Measurements from ENCODE around the gene SPEN. TPM values are rescaled to one million over a fixed set of nuclear protein-coding genes. Genes with fewer than 3 reads are reported as not detected.
"Not testable (repeated sequence)": the region's sequence is repeated elsewhere in the genome, so short reads cannot be mapped to it uniquely, and the experiment has no call there.

The SPEN gene
- total and polyA plus RNA-seq, 4 donors, result 10.7 to 82.3 (median 36.8) TPM

- ATAC-seq (ENCODE audit: insufficient read depth, low FRiP score) (no peak), DNase-seq (no peak)
- no peak overlapping the region for H3K27ac ChIP-seq (ENCODE audit: low read depth in 1 of 2, low read length in 1 of 2)
- 85 to 91% methylated on average over 2 of the region's 2 CpGs for WGBS, 2 donors
- H3K4me1 ChIP-seq (ENCODE audit: control insufficient read depth in 5 of 5, insufficient read depth in 5 of 5, low read length in 5 of 5), result no peaks in the 10 kb centered on the region
- no peaks in the 10 kb centered on the region for H3K9me3 ChIP-seq (ENCODE audit: control insufficient read depth in 4 of 4, insufficient read depth in 3 of 4, low read length in 3 of 4)
- no peak overlapping the region for H3K4me3 ChIP-seq
- peaks cover 21 to 53% (median 37%) of the 10 kb centered on the region in 4 donors for H3K36me3 ChIP-seq (ENCODE audit: control insufficient read depth in 4 of 4, insufficient read depth in 4 of 4, low read length in 4 of 4)
- no peak for TF ChIP-seq CTCF (IDR thresholded peaks at IDR 0.05; ENCODE audit: control extremely low read depth, extremely low read depth)
- no peak overlapping the region for H3K9ac ChIP-seq (ENCODE audit: insufficient read depth in 1 of 2, low read length in 2 of 2)
- H3K27me3 ChIP-seq (ENCODE audit: control insufficient read depth in 3 of 3, insufficient read depth in 3 of 3, low read length in 2 of 3), result no peaks in the 10 kb centered on the region
Measured at GRCh38 chr1:15923241-15923640, 75.7 kb downstream of the SPEN start.

DNA sequence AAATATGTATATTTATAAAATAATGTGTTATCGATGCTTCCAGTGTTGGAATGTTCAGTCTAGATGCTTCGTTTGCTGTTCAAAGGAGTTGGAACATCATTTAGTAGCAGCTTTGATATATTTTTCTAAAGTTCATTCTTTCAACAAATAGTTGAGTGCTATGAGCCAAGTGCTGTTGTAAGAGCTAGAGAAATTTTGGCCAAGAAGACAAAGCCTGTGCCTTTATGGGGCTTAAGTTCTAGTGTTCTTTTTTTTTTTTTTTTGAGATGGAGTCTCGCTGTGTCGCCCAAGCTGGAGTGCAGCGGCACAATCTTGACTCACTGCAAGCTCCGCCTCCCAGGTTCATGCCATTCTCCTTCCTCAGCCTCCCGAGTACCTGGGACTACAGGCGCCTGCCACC, 78.9 kb downstream of the SPEN start:
- peaks cover 36 to 66% (median 54%) of the 10 kb centered on the region in 4 donors for H3K36me3 ChIP-seq (ENCODE audit: control insufficient read depth in 4 of 4, insufficient read depth in 4 of 4, low read length in 4 of 4)
- not testable (repeated sequence) for H3K27ac ChIP-seq (ENCODE audit: low read depth in 1 of 2, low read length in 1 of 2); H3K9me3 ChIP-seq (ENCODE audit: control insufficient read depth in 4 of 4, insufficient read depth in 3 of 4, low read length in 3 of 4); ATAC-seq (ENCODE audit: insufficient read depth, low FRiP score); H3K9ac ChIP-seq (ENCODE audit: insufficient read depth in 1 of 2, low read length in 2 of 2); H3K4me1 ChIP-seq (ENCODE audit: control insufficient read depth in 5 of 5, insufficient read depth in 5 of 5, low read length in 5 of 5); H3K4me3 ChIP-seq; H3K27me3 ChIP-seq (ENCODE audit: control insufficient read depth in 3 of 3, insufficient read depth in 3 of 3, low read length in 2 of 3)
- DNase-seq, result peak in 2 of 3 donors; percentile 37 to 72
- WGBS, 2 donors, result 90 to 94% methylated on average over 8 of the region's 8 CpGs

- 97% methylated on average over 17 of the region's 17 CpGs for WGBS, 2 donors
- no peaks in the 10 kb centered on the region for H3K9me3 ChIP-seq (ENCODE audit: control insufficient read depth in 4 of 4, insufficient read depth in 3 of 4, low read length in 3 of 4)
- H3K9ac ChIP-seq (ENCODE audit: insufficient read depth in 1 of 2, low read length in 2 of 2), result no peak overlapping the region
- H3K4me1 ChIP-seq (ENCODE audit: control insufficient read depth in 5 of 5, insufficient read depth in 5 of 5, low read length in 5 of 5), result no peaks in the 10 kb centered on the region
- TF ChIP-seq CTCF (IDR thresholded peaks at IDR 0.05; ENCODE audit: control extremely low read depth, extremely low read depth), result no peak
- peaks cover 43 to 63% (median 57%) of the 10 kb centered on the region in 4 donors for H3K36me3 ChIP-seq (ENCODE audit: control insufficient read depth in 4 of 4, insufficient read depth in 4 of 4, low read length in 4 of 4)
- H3K4me3 ChIP-seq, result no peak overlapping the region
- H3K27ac ChIP-seq (ENCODE audit: low read depth in 1 of 2, low read length in 1 of 2), result no peak overlapping the region
- ATAC-seq (ENCODE audit: insufficient read depth, low FRiP score) (no peak), DNase-seq (no peak)
- H3K27me3 ChIP-seq (ENCODE audit: control insufficient read depth in 3 of 3, insufficient read depth in 3 of 3, low read length in 2 of 3), result no peaks in the 10 kb centered on the region
Measured at GRCh38 chr1:15928971-15929965, 81.8 kb downstream of the SPEN start.

DNA sequence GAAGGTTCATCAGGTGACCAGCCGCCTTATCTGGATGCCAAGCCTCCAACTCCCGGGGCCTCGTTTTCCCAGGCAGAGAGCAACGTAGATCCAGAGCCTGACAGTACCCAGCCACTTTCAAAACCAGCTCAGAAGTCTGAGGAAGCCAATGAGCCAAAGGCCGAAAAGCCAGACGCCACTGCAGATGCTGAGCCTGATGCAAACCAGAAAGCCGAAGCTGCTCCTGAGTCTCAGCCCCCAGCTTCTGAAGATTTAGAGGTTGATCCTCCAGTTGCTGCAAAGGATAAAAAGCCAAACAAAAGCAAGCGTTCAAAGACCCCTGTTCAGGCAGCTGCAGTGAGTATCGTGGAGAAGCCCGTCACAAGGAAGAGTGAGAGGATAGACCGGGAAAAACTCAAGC, 83.9 kb downstream of the SPEN start:
- ATAC-seq (ENCODE audit: insufficient read depth, low FRiP score) (no peak), DNase-seq (no peak)
- H3K4me1 ChIP-seq (ENCODE audit: control insufficient read depth in 5 of 5, insufficient read depth in 5 of 5, low read length in 5 of 5), result no peaks in the 10 kb centered on the region
- WGBS, 2 donors, result 96 to 98% methylated on average over 11 of the region's 11 CpGs
- no peak overlapping the region for H3K9ac ChIP-seq (ENCODE audit: insufficient read depth in 1 of 2, low read length in 2 of 2)
- peaks cover 48 to 73% (median 55%) of the 10 kb centered on the region in 4 donors for H3K36me3 ChIP-seq (ENCODE audit: control insufficient read depth in 4 of 4, insufficient read depth in 4 of 4, low read length in 4 of 4)
- H3K9me3 ChIP-seq (ENCODE audit: control insufficient read depth in 4 of 4, insufficient read depth in 3 of 4, low read length in 3 of 4), result no peaks in the 10 kb centered on the region
- no peak overlapping the region for H3K4me3 ChIP-seq
- H3K27ac ChIP-seq (ENCODE audit: low read depth in 1 of 2, low read length in 1 of 2), result no peak overlapping the region
- H3K27me3 ChIP-seq (ENCODE audit: control insufficient read depth in 3 of 3, insufficient read depth in 3 of 3, low read length in 2 of 3), result no peaks in the 10 kb centered on the region
- no peak for TF ChIP-seq CTCF (IDR thresholded peaks at IDR 0.05; ENCODE audit: control extremely low read depth, extremely low read depth)

All from lung (tissue), 12 donors.